ENCODE data around the gene AHDC1. TPM values are rescaled to one million over a fixed set of nuclear protein-coding genes. Genes with fewer than 3 reads are reported as not detected.

The AHDC1 gene
- total and polyA plus RNA-seq, 2 of the 13 experiments (the other 11 are each of a cell fraction or from before 2014, with no cell fraction given): 1.0 to 2.7 TPM

GRCh38 chr1:27603681-27604578 is at the start of gene AHDC1 (continued):
- TF ChIP-seq MEF2D (CRISPR knock-in tag; IDR thresholded peaks at IDR 0.05): 0 out of 2 replicates have a peak, but pooled peaks have one; percentile 17
- no peak for TF ChIP-seq CENPT (CRISPR knock-in tag; IDR thresholded peaks at IDR 0.05; ENCODE audit: low read depth)
- TF ChIP-seq TRAFD1 (CRISPR knock-in tag; IDR thresholded peaks at IDR 0.05; ENCODE audit: borderline replicate concordance): no peak
- no peak for TF ChIP-seq TCF7L2 (IDR thresholded peaks at IDR 0.05; ENCODE audit: low read depth, low read length)
- no peak for TF ChIP-seq ZNF775 (CRISPR knock-in tag; IDR thresholded peaks at IDR 0.05; ENCODE audit: borderline replicate concordance)
- no peak for TF ChIP-seq CEBPG (CRISPR knock-in tag; IDR thresholded peaks at IDR 0.05)
- TF ChIP-seq CREM (IDR thresholded peaks at IDR 0.05): no peak
- no peak for TF ChIP-seq CREM (CRISPR knock-in tag; IDR thresholded peaks at IDR 0.05)
- TF ChIP-seq ZNF577 (CRISPR knock-in tag; IDR thresholded peaks at IDR 0.05; ENCODE audit: borderline replicate concordance, low read depth): no peak
- no peak for TF ChIP-seq ATRX (CRISPR knock-in tag; IDR thresholded peaks at IDR 0.05; ENCODE audit: borderline replicate concordance)
- TF ChIP-seq HOXA3 (CRISPR knock-in tag; IDR thresholded peaks at IDR 0.05): peak; percentile 64; the same call in 1 of the 2 replicates
- 0 out of 2 replicates have a peak, but pooled peaks have one; percentile 65 for TF ChIP-seq TBP (CRISPR knock-in tag; IDR thresholded peaks at IDR 0.05)
- no peak for TF ChIP-seq ZBTB14 (CRISPR knock-in tag; IDR thresholded peaks at IDR 0.05)
- no peak for TF ChIP-seq MTF1 (CRISPR knock-in tag; IDR thresholded peaks at IDR 0.05)
- no peak for TF ChIP-seq EP300 (IDR thresholded peaks at IDR 0.05; ENCODE audit: low read depth in 2 of 2, low read length in 2 of 2)
- no peak for TF ChIP-seq EP300 (CRISPR knock-in tag; IDR thresholded peaks at IDR 0.05; ENCODE audit: borderline replicate concordance)
- TF ChIP-seq GLI4 (CRISPR knock-in tag; IDR thresholded peaks at IDR 0.05; ENCODE audit: borderline replicate concordance): no peak
- no peak for TF ChIP-seq ZNF570 (CRISPR knock-in tag; IDR thresholded peaks at IDR 0.05; ENCODE audit: borderline replicate concordance)
- no peak for TF ChIP-seq ZNF546 (CRISPR knock-in tag; conservative IDR thresholded peaks at IDR 0.05)
- TF ChIP-seq GTF2F1 (IDR thresholded peaks at IDR 0.05; ENCODE audit: low read length): no peak
- no peak for TF ChIP-seq ZNF768 (CRISPR knock-in tag; IDR thresholded peaks at IDR 0.05)
- no peak for TF ChIP-seq MATR3 (CRISPR knock-in tag; IDR thresholded peaks at IDR 0.05)
- no peak for TF ChIP-seq NFYC (CRISPR knock-in tag; IDR thresholded peaks at IDR 0.05)
- 0 out of 2 replicates have a peak, but pooled peaks have one; percentile 44 for TF ChIP-seq MZF1 (CRISPR knock-in tag; IDR thresholded peaks at IDR 0.05; ENCODE audit: borderline replicate concordance)
- TF ChIP-seq ZNF431 (CRISPR knock-in tag; IDR thresholded peaks at IDR 0.05; ENCODE audit: borderline replicate concordance, low read depth): no peak

All from HepG2 (cell line).